HG03442 (cell line): ENCODE measurements around the gene HTRA1.

Experiments
- ATAC-seq: cut with Tn5 transposase; IDR thresholded peaks from one replicate; pipeline ENCODE4 v1.9.1; 2021; ENCODE audit warnings: mild to moderate bottlenecking, moderate library complexity; ENCODE audit not compliant: unreplicated experiment

HTRA1 gene

GRCh38 chr10:122494173-122494820 is 32.9 kb downstream of the HTRA1 start:
- no peak for ATAC-seq

- ATAC-seq: no peak
Observed at GRCh38 chr10:122494833-122495232, 33.5 kb downstream of the HTRA1 start.

- no peak for ATAC-seq
Observed at GRCh38 chr10:122495406-122496340, 34.3 kb downstream of the HTRA1 start.

GRCh38 chr10:122497241-122497640 is 35.9 kb downstream of the HTRA1 start:
- ATAC-seq: no peak

- no peak for ATAC-seq
Observed at GRCh38 chr10:122498521-122498920, 37.2 kb downstream of the HTRA1 start.

- ATAC-seq: no peak
Observed at GRCh38 chr10:122499012-122499411, 37.7 kb downstream of the HTRA1 start.

- ATAC-seq: no peak
Observed at GRCh38 chr10:122499491-122499941, 38.2 kb downstream of the HTRA1 start.

- no peak for ATAC-seq
Observed at GRCh38 chr10:122500194-122500593, 38.8 kb downstream of the HTRA1 start.

- ATAC-seq: no peak
Observed at GRCh38 chr10:122500726-122501125, 39.4 kb downstream of the HTRA1 start.

- ATAC-seq: no peak
Observed at GRCh38 chr10:122503012-122503411, 41.7 kb downstream of the HTRA1 start.

- ATAC-seq: no peak
Observed at GRCh38 chr10:122503886-122504609, 42.7 kb downstream of the HTRA1 start.

GRCh38 chr10:122504610-122504950 is 43.2 kb downstream of the HTRA1 start:
- ATAC-seq: no peak

- ATAC-seq: no peak
Observed at GRCh38 chr10:122505011-122505410, 43.7 kb downstream of the HTRA1 start.

- ATAC-seq: no peak
Observed at GRCh38 chr10:122505885-122506645, 44.7 kb downstream of the HTRA1 start.

GRCh38 chr10:122507616-122508015 is 46.3 kb downstream of the HTRA1 start:
- ATAC-seq: no peak

- ATAC-seq: no peak
Observed at GRCh38 chr10:122508021-122508420, 46.7 kb downstream of the HTRA1 start.

GRCh38 chr10:122509323-122509722 is 48.0 kb downstream of the HTRA1 start:
- ATAC-seq: no peak

- no peak for ATAC-seq
Observed at GRCh38 chr10:122510326-122510725, 49.0 kb downstream of the HTRA1 start.

GRCh38 chr10:122510736-122511135 is 49.4 kb downstream of the HTRA1 start:
- no peak for ATAC-seq

- no peak for ATAC-seq
Observed at GRCh38 chr10:122513053-122513452, 51.7 kb downstream of the HTRA1 start.
